Esophagus squamous epithelium (tissue), 4 donors: Measurements from ENCODE around the gene ATXN2.

Source experiments
- POLR2A ChIP-seq, 4 donors: fragments of 450-650 bp; IDR thresholded peaks; one replicate each; pipeline ENCODE4 v1.6.1; 2017; ENCODE audit warnings: antibody characterized with exemption in 4 of 4, mild to moderate bottlenecking in 4 of 4, moderate library complexity in 3 of 4
- TF ChIP-seq, protein P1 (sequence below), 6 experiments: fragments of 450-650 bp in 4 of 6; fragments of 200-600 bp in 2 of 6; sonication (generic) in 2 of 6; IDR thresholded peaks; one replicate each; pipeline ENCODE4 v1.5.1; 2016 to 2019; ENCODE audit warnings: antibody characterized with exemption in 6 of 6, mild to moderate bottlenecking in 4 of 6, moderate library complexity in 4 of 6

DNA sequence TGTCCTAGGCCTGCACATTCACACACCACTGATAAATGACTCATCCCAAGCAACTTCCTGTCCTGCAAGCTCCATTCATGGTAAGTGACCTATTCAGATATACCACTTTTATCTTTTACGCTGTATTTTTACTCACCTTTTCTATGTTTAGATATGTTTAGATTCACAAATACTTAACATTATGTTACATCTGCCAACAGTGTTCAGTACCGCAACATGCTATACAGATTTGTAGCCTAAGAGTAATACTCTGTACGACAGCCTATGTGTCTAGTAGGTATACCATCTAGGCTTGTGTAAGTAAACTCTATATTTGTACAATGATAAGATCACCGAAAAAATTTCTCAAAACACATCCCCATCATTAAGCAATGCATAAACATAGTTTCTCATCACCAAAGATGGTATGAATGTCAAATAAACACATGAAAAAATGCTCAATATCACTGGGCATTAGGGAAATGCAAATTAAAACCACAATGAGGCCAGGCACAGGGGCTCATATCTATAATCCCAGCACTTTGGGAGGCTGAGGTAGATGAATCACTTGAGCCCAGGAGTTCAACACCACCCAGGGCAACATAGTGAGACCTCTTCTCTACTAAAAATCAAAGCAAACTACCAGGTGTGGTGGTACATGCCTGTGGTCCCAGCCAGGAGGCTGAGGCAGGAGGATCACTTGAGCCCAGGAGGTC, 20.7 kb downstream of the ATXN2 start:
- TF ChIP-seq, protein P1, sequence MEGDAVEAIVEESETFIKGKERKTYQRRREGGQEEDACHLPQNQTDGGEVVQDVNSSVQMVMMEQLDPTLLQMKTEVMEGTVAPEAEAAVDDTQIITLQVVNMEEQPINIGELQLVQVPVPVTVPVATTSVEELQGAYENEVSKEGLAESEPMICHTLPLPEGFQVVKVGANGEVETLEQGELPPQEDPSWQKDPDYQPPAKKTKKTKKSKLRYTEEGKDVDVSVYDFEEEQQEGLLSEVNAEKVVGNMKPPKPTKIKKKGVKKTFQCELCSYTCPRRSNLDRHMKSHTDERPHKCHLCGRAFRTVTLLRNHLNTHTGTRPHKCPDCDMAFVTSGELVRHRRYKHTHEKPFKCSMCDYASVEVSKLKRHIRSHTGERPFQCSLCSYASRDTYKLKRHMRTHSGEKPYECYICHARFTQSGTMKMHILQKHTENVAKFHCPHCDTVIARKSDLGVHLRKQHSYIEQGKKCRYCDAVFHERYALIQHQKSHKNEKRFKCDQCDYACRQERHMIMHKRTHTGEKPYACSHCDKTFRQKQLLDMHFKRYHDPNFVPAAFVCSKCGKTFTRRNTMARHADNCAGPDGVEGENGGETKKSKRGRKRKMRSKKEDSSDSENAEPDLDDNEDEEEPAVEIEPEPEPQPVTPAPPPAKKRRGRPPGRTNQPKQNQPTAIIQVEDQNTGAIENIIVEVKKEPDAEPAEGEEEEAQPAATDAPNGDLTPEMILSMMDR (IDR thresholded peaks at IDR 0.05), result no peak
- no peak for TF ChIP-seq POLR2A (IDR thresholded peaks at IDR 0.05)
